Osteoblast (primary cell): ENCODE results near the gene RALGDS. TPM values are rescaled to one million over a fixed set of nuclear protein-coding genes. Genes with fewer than 3 reads are reported as not detected.

Experiments used
- DNase-seq: peaks from one replicate; pipeline ENCODE4 v3.0.0; 2011; ENCODE audit warnings: low spot score, mixed read lengths; ENCODE audit not compliant: insufficient read length; ENCODE audit errors: missing footprints
- H2AFZ ChIP-seq: 2 replicates; pipeline ENCODE4 v1.6.0; 2011; ENCODE audit warnings: mild to moderate bottlenecking, low read length
- H3K27ac ChIP-seq: 2 replicates; pipeline ENCODE4 v1.5.1; 2011; ENCODE audit warnings: mild to moderate bottlenecking, low read depth, low read length, moderate library complexity
- H3K27me3 ChIP-seq: 2 replicates; pipeline ENCODE4 v1.6.0; 2012; ENCODE audit warnings: mild to moderate bottlenecking, control low read depth, inconsistent platforms, low read length, moderate library complexity; ENCODE audit not compliant: insufficient read depth
- H3K36me3 ChIP-seq: 2 replicates; pipeline ENCODE4 v1.5.1; 2011; ENCODE audit warnings: mild to moderate bottlenecking, low read length, control low read depth, moderate library complexity; ENCODE audit not compliant: insufficient read depth
- H3K4me1 ChIP-seq: 2 replicates; pipeline ENCODE4 v1.5.1; 2011; ENCODE audit warnings: mild to moderate bottlenecking, low read length, control low read depth, moderate library complexity; ENCODE audit not compliant: insufficient read depth
- H3K4me2 ChIP-seq: 2 replicates; pipeline ENCODE4 v1.6.0; 2011; ENCODE audit warnings: mild to moderate bottlenecking, low read length; ENCODE audit not compliant: insufficient read depth
- H3K4me3 ChIP-seq: fragments of 200-600 bp; sonication (generic); 3 replicates; pipeline ENCODE4 v1.5.1; 2012; ENCODE audit warnings: mild to moderate bottlenecking, low read length, inconsistent platforms; ENCODE audit not compliant: insufficient read depth
- H3K79me2 ChIP-seq: 2 replicates; pipeline ENCODE4 v1.6.0; 2012; ENCODE audit warnings: mild to moderate bottlenecking, low read length, control low read depth, inconsistent platforms; ENCODE audit not compliant: insufficient read depth
- H3K9me3 ChIP-seq: 2 replicates; pipeline ENCODE4 v1.5.1; 2011; ENCODE audit warnings: low read depth, low read length, control low read depth
- H4K20me1 ChIP-seq: 2 replicates; pipeline ENCODE4 v1.6.0; 2012; ENCODE audit warnings: mild to moderate bottlenecking, low read length, control low read depth; ENCODE audit not compliant: insufficient read depth
- total RNA-seq: library from RNA; depleted of rRNA; stranded (reverse); fragments of >200 nt; gene quantifications from 2 replicates; pipeline ENCODE4 v1.2.3, GENCODE V29; 2012
- TF ChIP-seq, protein P1 (sequence below): IDR thresholded peaks from 2 replicates; pipeline ENCODE4 v1.5.1; 2011; ENCODE audit warnings: mild to moderate bottlenecking, low read depth, low read length, moderate library complexity; ENCODE audit errors: extremely low read depth

The RALGDS gene
- total RNA-seq, 1 donor = 11.2 TPM

DNA sequence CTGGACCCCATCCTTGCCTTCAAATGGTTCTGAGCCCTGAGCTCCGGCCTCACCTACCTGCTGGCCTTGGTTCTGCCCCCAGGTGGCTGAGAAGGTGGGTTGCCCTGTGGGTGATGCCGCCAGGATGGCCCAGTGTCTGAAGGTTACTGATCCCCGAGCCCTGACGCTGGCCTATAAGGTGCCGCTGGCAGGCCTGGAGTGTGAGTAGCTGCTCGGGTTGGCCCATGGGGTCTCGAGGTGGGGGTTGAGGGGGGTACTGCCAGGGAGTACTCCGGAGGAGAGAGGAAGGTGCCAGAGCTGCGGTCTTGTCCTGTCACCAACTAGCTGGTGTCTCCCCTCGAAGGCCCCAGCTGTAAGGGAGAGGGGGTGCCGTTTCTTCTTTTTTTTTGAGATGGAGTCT is 54.0 kb downstream of the RALGDS start:
- Histone ChIP-seq H3K79me2 (no peaks in the 10 kb centered on the region), H3K36me3 (no peaks in the 10 kb centered on the region), H2AFZ (no peak overlapping the region), H3K4me3 (no peak overlapping the region), H3K4me1 (no peaks in the 10 kb centered on the region), H3K4me2 (no peak overlapping the region), H3K9me3 (no peaks in the 10 kb centered on the region), H3K27me3 (no peaks in the 10 kb centered on the region), H3K27ac (no peak overlapping the region), H4K20me1 (no peaks in the 10 kb centered on the region)
- TF ChIP-seq, protein P1, sequence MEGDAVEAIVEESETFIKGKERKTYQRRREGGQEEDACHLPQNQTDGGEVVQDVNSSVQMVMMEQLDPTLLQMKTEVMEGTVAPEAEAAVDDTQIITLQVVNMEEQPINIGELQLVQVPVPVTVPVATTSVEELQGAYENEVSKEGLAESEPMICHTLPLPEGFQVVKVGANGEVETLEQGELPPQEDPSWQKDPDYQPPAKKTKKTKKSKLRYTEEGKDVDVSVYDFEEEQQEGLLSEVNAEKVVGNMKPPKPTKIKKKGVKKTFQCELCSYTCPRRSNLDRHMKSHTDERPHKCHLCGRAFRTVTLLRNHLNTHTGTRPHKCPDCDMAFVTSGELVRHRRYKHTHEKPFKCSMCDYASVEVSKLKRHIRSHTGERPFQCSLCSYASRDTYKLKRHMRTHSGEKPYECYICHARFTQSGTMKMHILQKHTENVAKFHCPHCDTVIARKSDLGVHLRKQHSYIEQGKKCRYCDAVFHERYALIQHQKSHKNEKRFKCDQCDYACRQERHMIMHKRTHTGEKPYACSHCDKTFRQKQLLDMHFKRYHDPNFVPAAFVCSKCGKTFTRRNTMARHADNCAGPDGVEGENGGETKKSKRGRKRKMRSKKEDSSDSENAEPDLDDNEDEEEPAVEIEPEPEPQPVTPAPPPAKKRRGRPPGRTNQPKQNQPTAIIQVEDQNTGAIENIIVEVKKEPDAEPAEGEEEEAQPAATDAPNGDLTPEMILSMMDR = no peak
- DNase-seq = peak; percentile 52

DNA sequence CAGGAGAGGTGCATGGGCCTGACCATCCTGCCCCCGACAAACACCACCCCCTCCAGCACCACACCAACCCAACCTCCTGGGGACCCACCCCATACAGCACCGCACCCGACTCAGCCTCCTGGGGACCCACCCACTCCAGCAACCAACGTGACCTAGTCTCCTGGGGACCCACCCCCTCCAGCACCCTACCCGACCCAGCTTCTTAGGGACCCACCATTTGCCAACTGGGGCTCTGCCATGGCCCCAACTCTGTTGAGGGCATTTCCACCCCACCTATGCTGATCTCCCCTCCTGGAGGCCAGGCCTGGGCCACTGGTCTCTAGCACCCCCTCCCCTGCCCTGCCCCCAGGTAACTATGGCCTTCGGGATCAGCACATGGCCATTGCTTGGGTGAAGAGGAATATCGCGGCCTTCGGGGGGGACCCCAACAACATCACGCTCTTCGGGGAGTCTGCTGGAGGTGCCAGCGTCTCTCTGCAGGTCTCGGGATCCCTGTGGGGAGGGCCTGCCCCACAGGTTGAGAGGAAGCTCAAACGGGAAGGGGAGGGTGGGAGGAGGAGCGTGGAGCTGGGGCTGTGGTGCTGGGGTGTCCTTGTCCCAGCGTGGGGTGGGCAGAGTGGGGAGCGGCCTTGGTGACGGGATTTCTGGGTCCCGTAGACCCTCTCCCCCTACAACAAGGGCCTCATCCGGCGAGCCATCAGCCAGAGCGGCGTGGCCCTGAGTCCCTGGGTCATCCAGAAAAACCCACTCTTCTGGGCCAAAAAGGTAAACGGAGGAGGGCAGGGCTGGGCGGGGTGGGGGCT is 54.7 kb downstream of the RALGDS start:
- DNase-seq = no peak
- TF ChIP-seq, protein P1 = no peak

DNA sequence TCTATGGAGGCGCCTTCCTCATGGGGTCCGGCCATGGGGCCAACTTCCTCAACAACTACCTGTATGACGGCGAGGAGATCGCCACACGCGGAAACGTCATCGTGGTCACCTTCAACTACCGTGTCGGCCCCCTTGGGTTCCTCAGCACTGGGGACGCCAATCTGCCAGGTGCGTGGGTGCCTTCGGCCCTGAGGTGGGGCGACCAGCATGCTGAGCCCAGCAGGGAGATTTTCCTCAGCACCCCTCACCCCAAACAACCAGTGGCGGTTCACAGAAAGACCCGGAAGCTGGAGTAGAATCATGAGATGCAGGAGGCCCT is 56.0 kb downstream of the RALGDS start:
- Histone ChIP-seq H3K79me2 (no peaks in the 10 kb centered on the region), H3K4me1 (no peaks in the 10 kb centered on the region), H3K4me3 (no peak overlapping the region), H3K27ac (no peak overlapping the region), H4K20me1 (no peaks in the 10 kb centered on the region), H3K4me2 (no peak overlapping the region), H3K9me3 (no peaks in the 10 kb centered on the region), H2AFZ (no peak overlapping the region), H3K27me3 (no peaks in the 10 kb centered on the region), H3K36me3 (no peaks in the 10 kb centered on the region)
- TF ChIP-seq, protein P1 = no peak
- DNase-seq = no peak

More for the DNA sequence above, 54.7 kb downstream of the RALGDS start:
- Histone ChIP-seq H3K4me3 (no peak overlapping the region), H3K4me1 (no peaks in the 10 kb centered on the region), H3K79me2 (no peaks in the 10 kb centered on the region), H3K36me3 (no peaks in the 10 kb centered on the region), H3K27me3 (no peaks in the 10 kb centered on the region), H4K20me1 (no peaks in the 10 kb centered on the region), H3K27ac (no peak overlapping the region), H2AFZ (no peak overlapping the region), H3K4me2 (no peak overlapping the region), H3K9me3 (no peaks in the 10 kb centered on the region)

DNA sequence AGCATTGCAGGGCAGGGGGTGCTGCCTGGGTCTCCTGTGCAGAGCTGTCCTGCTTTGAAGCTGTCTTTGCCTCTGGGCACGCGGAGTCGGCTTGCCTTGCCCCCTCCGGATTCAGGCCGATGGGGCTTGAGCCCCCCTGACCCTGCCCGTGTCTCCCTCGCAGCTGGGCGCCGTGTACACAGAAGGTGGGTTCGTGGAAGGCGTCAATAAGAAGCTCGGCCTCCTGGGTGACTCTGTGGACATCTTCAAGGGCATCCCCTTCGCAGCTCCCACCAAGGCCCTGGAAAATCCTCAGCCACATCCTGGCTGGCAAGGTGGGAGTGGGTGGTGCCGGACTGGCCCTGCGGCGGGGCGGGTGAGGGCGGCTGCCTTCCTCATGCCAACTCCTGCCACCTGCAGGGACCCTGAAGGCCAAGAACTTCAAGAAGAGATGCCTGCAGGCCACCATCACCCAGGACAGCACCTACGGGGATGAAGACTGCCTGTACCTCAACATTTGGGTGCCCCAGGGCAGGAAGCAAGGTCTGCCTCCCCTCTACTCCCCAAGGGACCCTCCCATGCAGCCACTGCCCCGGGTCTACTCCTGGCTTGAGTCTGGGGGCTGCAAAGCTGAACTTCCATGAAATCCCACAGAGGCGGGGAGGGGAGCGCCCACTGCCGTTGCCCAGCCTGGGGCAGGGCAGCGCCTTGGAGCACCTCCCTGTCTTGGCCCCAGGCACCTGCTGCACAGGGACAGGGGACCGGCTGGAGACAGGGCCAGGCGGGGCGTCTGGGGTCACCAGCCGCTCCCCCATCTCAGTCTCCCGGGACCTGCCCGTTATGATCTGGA is 56.6 kb downstream of the RALGDS start:
- DNase-seq = peak; percentile 69
- no peak overlapping the region for H3K27ac ChIP-seq
- no peaks in the 10 kb centered on the region for H3K79me2 ChIP-seq
- no peaks in the 10 kb centered on the region for H3K36me3 ChIP-seq
- H2AFZ ChIP-seq = no peak overlapping the region
- H3K4me2 ChIP-seq = no peak overlapping the region
- H3K4me3 ChIP-seq = no peak overlapping the region
- H3K27me3 ChIP-seq = no peaks in the 10 kb centered on the region
- no peaks in the 10 kb centered on the region for H3K9me3 ChIP-seq
- H4K20me1 ChIP-seq = no peaks in the 10 kb centered on the region
- no peaks in the 10 kb centered on the region for H3K4me1 ChIP-seq
- TF ChIP-seq, protein P1 = no peak
